NCI-H1436 (cell line): ENCODE results near the gene XYLB.

ENCODE experiments used
- DNase-seq: peaks from one replicate; lab custom pipeline; 2025; lab: John Stamatoyannopoulos, UW

XYLB gene

GRCh38 chr3:38323060-38323459, 23.5 kb upstream of the XYLB start:
- DNase-seq: no peak

- DNase-seq: no peak
Measured at GRCh38 chr3:38325256-38325655, 21.3 kb upstream of the XYLB start.

DNA sequence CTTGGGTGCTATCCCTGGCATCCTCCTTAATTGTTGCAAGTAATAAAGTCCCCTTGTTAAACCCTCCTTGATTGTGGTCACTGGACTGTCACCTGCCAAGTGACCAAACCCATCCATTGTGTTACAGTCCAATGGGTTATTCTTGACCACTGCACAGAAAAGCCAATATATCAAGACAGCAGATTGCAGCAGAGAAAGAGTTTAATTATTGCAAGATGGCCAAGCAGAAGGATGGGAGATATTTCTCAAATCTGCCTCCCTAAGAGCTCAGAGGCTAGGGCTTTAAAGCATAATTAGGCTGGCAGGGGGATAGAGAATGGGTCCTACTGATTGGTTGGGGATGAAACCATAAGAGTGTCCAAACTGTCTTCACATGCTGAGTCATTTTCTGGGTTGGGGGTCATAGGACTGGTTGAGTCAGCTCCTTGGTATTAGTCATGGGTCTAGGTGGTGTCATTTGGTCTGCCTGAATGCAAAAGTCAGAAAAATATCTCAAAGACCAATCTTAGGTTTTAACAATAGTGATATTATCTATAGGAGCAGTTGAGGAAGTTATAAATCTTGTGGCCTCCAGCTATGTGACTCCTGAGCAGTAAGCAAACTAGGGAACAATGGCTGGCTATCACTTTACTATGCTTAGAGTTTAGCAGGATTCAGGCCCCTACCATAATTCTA, 19.1 kb upstream of the XYLB start:
- DNase-seq: no peak

- no peak for DNase-seq
Measured at GRCh38 chr3:38331257-38332022, 15.1 kb upstream of the XYLB start.

DNA sequence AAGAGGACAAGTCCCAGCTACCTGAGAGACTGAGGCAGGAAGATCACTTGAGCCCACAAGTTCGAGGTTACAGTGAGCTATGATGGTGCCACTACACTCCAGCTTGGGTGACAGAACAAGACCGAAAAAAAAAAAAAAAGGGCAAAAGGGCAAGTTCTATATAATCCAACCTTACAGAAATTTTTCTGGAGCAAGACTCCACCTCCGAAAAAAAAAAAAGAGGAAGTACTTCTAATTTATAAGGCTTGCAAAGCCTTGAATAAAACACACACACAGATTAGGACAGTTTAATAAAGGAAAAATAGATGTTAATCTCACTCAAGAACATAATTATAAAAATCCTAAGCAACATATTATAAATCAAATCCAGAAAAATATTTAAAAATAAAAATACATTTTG, 14.4 kb upstream of the XYLB start:
- no peak for DNase-seq

- no peak for DNase-seq
Measured at GRCh38 chr3:38334142-38335055, 12.2 kb upstream of the XYLB start.

DNA sequence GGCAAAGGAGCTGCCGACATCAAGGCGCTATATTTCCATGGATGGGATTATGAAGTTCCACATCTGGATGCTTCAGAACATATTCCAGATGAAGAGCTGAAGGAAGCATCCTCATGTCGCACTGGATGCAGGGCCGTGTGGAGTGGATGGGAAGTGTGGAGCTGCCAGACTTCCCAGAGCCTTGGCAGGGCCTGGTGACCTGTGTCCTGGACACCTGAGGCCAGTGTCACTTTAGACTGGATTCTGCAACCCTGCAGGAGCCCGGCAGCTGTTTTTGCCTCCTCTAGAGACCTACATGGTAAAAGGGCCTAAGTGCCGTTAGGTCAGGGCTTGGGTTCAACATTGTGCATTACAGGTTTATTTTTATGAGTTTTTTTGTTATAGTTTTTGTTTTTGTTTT, 11.3 kb upstream of the XYLB start:
- DNase-seq: no peak

GRCh38 chr3:38337703-38338102, 8.9 kb upstream of the XYLB start:
- no peak for DNase-seq

- DNase-seq: no peak
Measured at GRCh38 chr3:38343797-38344594, 2.6 kb upstream of the XYLB start.

DNA sequence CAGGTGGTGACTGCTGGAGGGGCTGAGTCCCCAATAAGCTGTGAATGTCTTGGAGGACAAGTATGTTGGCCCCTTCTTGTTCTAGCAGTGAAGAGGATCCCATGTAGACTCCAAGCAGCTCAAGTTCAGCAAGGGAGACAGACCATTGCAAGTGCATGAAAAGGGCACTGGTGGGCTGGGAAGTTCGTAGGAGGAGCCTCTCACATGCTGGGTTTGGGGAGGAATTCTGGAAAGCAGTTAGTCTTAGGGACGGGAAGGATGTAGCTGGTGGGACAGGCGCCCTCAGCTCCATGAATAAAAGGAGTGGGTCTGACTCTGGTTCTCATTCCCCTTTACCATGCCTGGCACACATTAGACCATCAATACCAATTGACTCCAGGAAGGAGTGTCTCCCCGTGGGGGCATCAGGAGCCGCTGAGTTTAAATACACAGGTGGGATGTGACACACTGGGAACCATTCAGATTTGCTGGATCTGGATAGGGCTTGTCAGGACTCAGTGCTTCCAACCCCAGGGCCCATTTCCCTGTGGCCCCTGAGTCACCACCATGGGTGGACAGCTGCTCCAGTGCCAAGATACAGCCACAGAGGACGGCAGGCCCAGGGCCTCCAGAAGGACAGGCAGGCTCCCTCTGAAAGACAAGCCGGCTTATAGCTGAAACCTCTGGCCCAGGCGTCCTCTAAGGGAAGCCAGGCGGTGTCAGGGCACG, 552 bp upstream of the XYLB start:
- no peak for DNase-seq

DNA sequence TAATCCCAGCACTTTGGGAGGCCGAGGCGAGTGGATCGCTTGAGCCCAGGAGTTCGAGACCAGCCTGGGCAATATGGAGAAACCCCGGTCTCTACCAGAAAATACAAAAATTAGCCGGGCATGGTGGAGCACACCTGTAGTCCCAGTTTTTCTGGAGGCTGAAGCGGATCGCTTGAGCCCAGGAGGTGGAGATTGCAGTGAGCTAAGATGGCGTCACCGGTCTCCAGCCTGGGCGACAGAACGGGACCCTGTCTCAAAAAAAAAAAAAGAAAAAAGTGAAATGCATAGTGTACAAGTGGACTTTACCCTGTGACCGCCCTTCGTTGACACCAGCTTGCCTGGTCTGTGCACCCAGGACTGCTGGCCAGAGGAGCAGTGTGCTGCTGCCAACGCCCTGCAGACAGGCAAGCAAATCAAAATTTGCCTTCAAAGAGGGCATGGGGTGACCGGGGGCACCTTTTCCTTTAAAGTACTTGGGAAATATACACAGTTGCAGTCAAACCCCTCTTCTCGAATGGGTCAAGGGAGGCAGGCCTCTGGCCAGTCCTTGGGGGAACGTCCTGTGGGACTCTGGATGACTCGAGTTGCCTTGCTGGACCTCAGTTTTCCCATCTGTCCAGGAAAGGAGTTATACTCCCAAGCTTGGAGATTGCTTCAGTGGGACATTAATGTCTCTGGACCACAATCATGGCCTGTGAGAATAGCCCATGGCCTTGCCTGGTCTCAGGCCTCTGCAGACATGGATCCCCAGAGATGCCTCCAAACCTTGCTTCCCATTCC, 1.0 kb downstream of the XYLB start:
- no peak for DNase-seq

GRCh38 chr3:38348903-38349302, 2.3 kb downstream of the XYLB start:
- DNase-seq: no peak

DNA sequence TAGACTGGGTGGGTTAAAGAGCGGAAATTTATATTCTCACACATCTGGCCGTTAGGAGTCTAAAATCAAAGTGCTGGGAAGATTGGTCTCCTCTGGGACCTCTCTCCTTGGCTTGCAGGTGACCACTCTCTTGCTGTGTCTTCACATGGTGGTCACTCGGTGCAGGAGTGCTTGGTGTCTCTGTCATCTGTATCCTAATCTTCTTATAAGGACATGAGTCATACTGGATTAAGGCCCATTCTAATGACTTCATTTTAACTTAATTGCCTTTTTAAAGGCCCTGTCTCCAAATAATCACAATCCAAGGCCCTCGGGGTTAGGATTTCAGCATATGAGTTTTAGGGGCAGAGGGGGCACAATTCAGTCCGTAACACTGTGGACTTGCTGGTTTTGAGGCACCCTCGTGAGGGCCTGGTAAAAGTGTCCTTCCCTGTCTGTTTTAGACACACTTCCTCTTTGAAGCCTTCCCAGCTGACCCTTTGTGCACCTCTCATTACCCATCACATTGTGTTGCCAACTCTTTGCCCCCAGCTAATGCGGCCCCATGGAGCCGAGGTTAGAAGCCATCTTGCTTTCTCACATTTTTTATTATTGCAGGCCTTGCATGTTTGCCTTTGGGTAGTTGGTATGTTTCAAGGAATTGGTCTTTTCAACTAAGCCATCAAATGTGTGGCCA, 3.2 kb downstream of the XYLB start:
- no peak for DNase-seq

DNA sequence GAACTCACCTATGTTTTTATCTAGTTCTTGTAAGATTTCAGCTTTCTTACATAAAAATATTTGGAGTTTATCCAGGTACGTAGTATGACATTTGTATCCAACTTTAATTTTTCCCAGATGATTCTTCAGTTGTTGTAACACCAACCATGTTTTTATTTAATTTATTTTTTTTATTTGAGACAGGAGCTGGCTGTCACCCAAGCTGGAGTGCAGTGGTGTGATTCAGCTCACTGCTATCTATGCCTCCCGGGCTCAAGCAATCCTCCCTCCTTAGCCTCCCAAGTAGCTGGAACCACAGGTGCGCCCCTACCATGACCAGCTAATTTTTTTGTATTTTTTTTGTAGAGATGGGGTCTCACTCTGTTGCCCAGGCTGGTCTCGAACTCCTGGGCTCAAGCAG, 6.6 kb downstream of the XYLB start:
- DNase-seq: no peak

DNA sequence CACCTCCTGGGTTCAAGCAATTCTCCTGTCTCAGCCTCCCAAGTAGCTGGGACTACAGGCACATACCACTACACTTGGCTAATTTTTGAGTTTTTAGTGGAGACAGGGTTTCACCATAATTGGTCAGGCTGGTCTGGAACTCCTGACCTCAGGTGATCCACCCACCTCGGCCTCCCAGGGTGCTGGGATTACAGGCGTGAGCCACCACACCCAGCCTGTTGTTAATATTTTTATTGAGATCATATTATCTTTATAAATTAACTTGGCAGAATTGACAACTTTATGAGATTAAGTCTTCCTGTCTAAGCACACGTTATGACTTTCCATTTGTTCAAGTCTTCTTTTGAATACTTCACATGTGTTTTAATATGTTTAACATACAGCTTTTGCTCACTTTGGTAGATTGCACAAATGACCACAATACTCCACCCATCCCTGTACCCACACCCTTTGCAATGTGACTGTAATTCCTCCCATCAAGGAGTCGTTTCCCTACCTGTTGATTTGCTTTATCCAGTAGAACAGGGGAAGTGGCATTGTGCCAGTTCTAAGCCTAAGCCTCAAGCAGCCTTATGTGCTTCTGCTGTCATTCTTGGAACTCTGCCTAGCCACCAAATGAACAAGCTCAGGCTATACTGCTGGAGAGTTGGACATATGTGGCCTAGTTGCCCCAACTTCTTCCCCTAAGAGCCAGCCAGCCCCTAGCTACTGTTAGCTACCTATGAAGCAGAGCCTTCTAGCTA, 8.2 kb downstream of the XYLB start:
- DNase-seq: no peak

DNA sequence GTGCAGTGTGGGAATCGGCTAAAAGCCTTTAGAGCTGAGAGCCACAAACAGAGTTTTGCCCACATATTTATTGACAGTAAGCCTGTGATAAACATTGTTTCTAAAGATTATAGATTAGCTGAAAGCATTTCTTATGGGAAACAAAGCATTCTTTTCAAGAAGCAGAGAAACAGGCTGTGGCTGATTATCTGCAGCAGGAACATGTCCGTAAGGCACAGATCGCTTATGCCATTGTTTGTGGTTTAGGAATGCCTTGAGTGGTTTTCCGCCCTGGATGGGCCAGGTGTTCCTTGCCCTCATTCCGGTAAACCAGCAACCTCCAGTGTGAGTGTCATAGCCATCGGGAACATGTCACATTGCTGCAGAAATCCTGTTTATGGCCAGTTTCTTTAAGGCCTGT, 12.5 kb downstream of the XYLB start:
- DNase-seq: no peak

DNA sequence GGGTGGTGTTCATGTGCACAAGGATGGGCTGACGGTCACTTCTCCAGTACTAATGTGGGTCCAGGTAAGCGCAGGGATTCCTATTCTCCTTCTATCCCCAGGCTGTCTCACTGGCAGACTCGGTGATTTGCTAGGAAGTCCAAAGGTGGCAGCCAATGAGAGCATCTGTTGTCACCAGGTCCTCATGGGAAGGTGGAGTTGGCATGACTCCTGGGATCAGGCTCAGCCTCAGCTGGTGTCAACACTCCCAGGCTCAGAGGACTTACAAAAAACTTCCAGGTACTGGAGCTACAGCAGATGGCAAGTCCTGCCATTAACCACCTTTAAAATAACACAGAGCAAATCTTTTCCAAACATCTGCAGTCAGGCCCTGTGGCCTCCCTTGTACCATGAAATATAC, 13.8 kb downstream of the XYLB start:
- DNase-seq: no peak

- DNase-seq: no peak
Measured at GRCh38 chr3:38361496-38361895, 14.9 kb downstream of the XYLB start.

- no peak for DNase-seq
Measured at GRCh38 chr3:38362825-38363224, 16.2 kb downstream of the XYLB start.
